ENCODE results near the gene SLC7A4.
A peak's percentile ranks its signal among the peaks of the same experiment; 100 is the strongest.
"Not testable (repeated sequence)": the region's sequence is repeated elsewhere in the genome, so short reads cannot be mapped to it uniquely, and the experiment has no call there.

Gene SLC7A4

GRCh38 chr22:21039158-21039557, 6.8 kb upstream of the SLC7A4 start:
- H3K9me3 Mint-ChIP-seq, H3K27ac Mint-ChIP-seq, H3K4me3 Mint-ChIP-seq, H3K36me3 Mint-ChIP-seq: not testable (repeated sequence)
- Mint-ChIP-seq H3K4me1 (peaks cover 14% of the 10 kb centered on the region), H3K27me3 (peaks cover 55% of the 10 kb centered on the region)
- DNase-seq = peak; percentile 5
- CTCF ChIA-PET = interaction anchor here (1.0 kb wide), 1 partner anchor 17 kb away, joined by 3 read pairs; no protein-coding TSS in a partner anchor

- H3K27ac Mint-ChIP-seq = no peak overlapping the region
- peaks cover 55% of the 10 kb centered on the region for H3K27me3 Mint-ChIP-seq
- CTCF ChIA-PET = no interaction called here
- no peak overlapping the region for H3K4me3 Mint-ChIP-seq
- DNase-seq = no peak
- H3K36me3 Mint-ChIP-seq = no peaks in the 10 kb centered on the region
- peaks cover 6% of the 10 kb centered on the region for H3K4me1 Mint-ChIP-seq
- no peaks in the 10 kb centered on the region for H3K9me3 Mint-ChIP-seq
These were observed 6.0 kb upstream of the SLC7A4 start for GRCh38 chr22:21038405-21038804.

DNA sequence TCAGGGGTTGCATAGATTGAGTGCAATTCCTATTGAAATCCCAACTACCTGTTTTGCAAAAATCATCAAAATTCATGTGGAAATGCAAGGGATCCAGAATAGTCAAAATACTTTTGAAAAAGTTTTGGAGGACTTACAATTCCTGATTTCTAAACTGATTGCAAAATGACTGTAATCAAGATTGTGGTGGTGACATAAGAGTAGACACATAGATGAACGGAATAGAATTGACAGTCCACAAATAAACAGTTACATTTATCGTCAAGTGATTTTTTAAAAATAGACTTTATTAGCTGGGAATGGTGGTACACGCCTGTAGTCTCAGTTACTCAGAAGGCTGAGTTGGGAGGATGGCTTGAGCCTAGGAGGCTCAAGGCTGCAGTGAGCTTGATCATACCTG, 2.6 kb upstream of the SLC7A4 start:
- Mint-ChIP-seq H3K27me3 (peaks cover 73% of the 10 kb centered on the region), H3K27ac (no peak overlapping the region), H3K9me3 (no peaks in the 10 kb centered on the region), H3K4me3 (no peak overlapping the region), H3K4me1 (no peaks in the 10 kb centered on the region), H3K36me3 (no peaks in the 10 kb centered on the region)
- DNase-seq = no peak
- CTCF ChIA-PET = no interaction called here

DNA sequence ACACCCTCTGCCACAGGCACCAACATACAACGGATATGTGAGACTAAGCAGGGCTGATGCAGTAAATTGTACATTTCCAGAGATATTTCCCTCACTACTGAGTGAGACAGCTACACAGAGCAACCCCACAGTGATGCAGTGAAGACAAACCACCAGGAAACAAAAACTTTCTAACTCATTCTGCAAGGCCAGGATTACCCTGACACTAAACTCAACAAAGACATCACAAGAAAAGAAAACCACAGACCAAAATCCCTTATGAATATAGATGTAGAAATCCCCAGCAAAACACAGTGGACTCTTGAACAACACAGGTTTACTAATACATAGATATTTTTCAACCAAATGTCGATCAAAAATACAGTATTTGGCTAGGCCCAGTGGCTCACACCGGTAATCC, 1.5 kb upstream of the SLC7A4 start:
- peaks cover 84% of the 10 kb centered on the region for H3K27me3 Mint-ChIP-seq
- no peak overlapping the region for H3K4me3 Mint-ChIP-seq
- no peaks in the 10 kb centered on the region for H3K36me3 Mint-ChIP-seq
- CTCF ChIA-PET = no interaction called here
- no peak for DNase-seq
- no peaks in the 10 kb centered on the region for H3K9me3 Mint-ChIP-seq
- no peaks in the 10 kb centered on the region for H3K4me1 Mint-ChIP-seq
- H3K27ac Mint-ChIP-seq = no peak overlapping the region

- H3K4me1 Mint-ChIP-seq = no peaks in the 10 kb centered on the region
- H3K27ac Mint-ChIP-seq = no peak overlapping the region
- no peak overlapping the region for H3K4me3 Mint-ChIP-seq
- H3K27me3 Mint-ChIP-seq = peaks cover 79% of the 10 kb centered on the region
- CTCF ChIA-PET = interaction anchor here (1.6 kb wide), 1 partner anchor 13 kb away, joined by 5 read pairs; no protein-coding TSS in a partner anchor
- no peak for DNase-seq
- H3K36me3 Mint-ChIP-seq = no peaks in the 10 kb centered on the region
- no peaks in the 10 kb centered on the region for H3K9me3 Mint-ChIP-seq
These were observed 717 bp upstream of the SLC7A4 start for GRCh38 chr22:21032868-21033688.

GRCh38 chr22:21031545-21032036, 770 bp downstream of the SLC7A4 start:
- CTCF ChIA-PET = no interaction called here

DNA sequence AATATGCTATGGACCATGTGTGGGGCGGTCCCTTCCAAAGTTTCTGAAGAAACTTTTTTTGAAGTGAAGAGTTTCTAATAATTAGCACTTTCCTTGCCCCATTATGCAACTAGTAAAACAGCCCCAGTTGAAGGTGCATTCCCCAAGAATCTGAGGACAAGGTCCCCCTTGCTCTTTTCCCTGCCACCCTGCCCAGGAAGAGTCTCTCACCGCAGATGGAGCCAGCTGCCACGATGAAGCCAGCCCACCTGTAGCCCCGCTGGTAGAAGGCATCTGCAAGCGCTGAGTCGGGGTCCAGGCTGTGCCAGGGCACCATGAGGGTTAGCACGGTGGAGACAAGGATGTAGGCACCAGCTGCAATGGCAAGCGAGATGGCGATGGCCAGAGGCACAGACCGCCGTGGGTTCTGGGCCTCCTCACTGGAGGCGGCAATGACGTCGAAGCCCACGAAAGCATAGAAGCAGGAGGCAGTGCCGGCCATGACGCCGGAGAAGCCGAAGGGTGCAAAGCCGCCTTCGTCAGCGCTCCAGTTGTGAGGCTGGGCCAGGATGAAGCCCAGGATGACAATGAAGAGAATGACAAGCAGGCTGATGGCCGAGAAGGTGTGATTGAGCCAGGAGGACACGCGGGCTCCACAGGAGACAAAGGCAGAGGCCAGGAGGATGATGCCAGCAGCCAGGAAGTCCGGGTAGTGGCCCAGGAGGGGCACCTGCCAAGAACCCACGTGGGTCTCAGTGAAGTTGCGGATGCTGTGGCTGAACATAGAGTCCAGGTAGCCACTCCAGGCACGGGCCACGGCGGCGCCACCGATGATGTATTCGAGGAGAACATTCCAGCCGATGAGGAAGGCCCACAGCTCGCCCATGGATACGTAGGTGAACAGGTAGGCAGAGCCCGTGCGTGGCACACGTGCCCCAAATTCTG, 1.5 kb downstream of the SLC7A4 start:
- Mint-ChIP-seq H3K4me3 (no peak overlapping the region), H3K27ac (no peak overlapping the region)

More at GRCh38 chr22:21031545-21032036, 770 bp downstream of the SLC7A4 start:
- Mint-ChIP-seq H3K27me3 (peaks cover 66% of the 10 kb centered on the region), H3K4me3 (no peak overlapping the region), H3K9me3 (no peaks in the 10 kb centered on the region), H3K4me1 (no peaks in the 10 kb centered on the region), H3K36me3 (no peaks in the 10 kb centered on the region), H3K27ac (no peak overlapping the region)
- no peak for DNase-seq

GRCh38 chr22:21030032-21030431, 2.3 kb downstream of the SLC7A4 start:
- Mint-ChIP-seq H3K9me3 (no peaks in the 10 kb centered on the region), H3K36me3 (no peaks in the 10 kb centered on the region), H3K4me1 (peaks cover 11% of the 10 kb centered on the region), H3K27ac (no peak overlapping the region), H3K4me3 (no peak overlapping the region), H3K27me3 (peaks cover 64% of the 10 kb centered on the region)
- DNase-seq = no peak
- CTCF ChIA-PET = no interaction called here

More for the DNA sequence above, 1.5 kb downstream of the SLC7A4 start:
- peaks cover 64% of the 10 kb centered on the region for H3K27me3 Mint-ChIP-seq
- no peaks in the 10 kb centered on the region for H3K9me3 Mint-ChIP-seq
- CTCF ChIA-PET = no interaction called here
- no peaks in the 10 kb centered on the region for H3K36me3 Mint-ChIP-seq
- peaks cover 3% of the 10 kb centered on the region for H3K4me1 Mint-ChIP-seq
- no peak for DNase-seq

GRCh38 chr22:21029486-21030025, 2.8 kb downstream of the SLC7A4 start:
- Mint-ChIP-seq H3K36me3 (no peaks in the 10 kb centered on the region), H3K9me3 (no peaks in the 10 kb centered on the region), H3K27ac (no peak overlapping the region), H3K4me1 (peaks cover 14% of the 10 kb centered on the region), H3K4me3 (no peak overlapping the region), H3K27me3 (peaks cover 61% of the 10 kb centered on the region)
- CTCF ChIA-PET = no interaction called here
- DNase-seq = no peak

DNA sequence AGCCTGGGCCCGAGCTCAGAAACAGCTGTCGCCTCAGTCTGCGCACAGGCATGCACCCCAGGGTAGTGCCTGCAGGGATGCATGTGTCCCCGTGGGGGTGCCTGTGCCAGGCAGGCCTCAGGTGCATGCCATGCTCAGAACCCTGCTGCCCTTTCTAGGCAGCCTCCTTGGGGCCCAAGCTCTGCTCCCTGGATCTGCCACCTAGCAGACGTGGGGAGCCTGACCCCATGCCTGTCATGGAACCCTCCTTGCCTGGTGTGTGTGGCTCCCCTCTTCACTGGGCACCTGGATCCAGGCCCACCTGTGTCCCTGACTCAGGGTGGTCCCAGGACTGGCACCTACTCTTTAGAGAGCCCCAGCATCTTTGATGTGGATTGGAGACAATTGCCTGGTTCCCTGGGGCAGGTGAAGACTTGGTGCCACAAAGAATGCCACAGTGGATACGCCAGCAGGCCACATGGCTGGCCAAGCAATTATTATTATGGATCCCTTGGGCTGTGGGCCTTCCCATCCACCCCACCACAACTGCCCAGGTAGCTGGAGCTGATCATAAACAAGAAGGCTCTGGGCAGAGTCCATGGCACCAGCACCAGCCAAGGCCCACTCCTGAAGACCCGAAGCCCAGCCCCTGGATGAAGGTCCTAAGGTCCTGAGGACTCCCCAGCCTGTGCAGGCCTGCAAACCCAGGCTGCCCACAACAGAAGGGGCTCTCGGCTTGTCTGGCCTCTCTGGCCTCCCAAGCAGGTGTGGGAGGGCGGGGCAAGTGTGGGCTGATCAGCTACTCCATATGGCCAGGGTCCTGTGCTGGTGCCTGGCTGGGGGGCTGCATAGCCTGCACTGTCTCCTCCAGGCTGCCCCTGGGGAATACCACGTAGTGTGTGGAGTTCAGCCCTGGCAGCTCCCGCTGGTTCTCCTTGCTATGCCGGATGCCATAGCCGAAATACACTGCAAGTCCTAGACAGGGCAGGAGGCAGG, 3.8 kb downstream of the SLC7A4 start:
- Mint-ChIP-seq H3K27ac (no peak overlapping the region), H3K4me3 (no peak overlapping the region), H3K36me3 (no peaks in the 10 kb centered on the region), H3K9me3 (no peaks in the 10 kb centered on the region), H3K4me1 (peaks cover 17% of the 10 kb centered on the region), H3K27me3 (peaks cover 52% of the 10 kb centered on the region)
- no peak for DNase-seq
- CTCF ChIA-PET = no interaction called here

- Mint-ChIP-seq H3K4me3 (no peak overlapping the region), H3K36me3 (no peaks in the 10 kb centered on the region), H3K27me3 (peaks cover 45% of the 10 kb centered on the region), H3K27ac (no peak overlapping the region), H3K4me1 (peaks cover 17% of the 10 kb centered on the region), H3K9me3 (no peaks in the 10 kb centered on the region)
- DNase-seq = no peak
- CTCF ChIA-PET = no interaction called here
These were observed 5.3 kb downstream of the SLC7A4 start for GRCh38 chr22:21026783-21027692.

DNA sequence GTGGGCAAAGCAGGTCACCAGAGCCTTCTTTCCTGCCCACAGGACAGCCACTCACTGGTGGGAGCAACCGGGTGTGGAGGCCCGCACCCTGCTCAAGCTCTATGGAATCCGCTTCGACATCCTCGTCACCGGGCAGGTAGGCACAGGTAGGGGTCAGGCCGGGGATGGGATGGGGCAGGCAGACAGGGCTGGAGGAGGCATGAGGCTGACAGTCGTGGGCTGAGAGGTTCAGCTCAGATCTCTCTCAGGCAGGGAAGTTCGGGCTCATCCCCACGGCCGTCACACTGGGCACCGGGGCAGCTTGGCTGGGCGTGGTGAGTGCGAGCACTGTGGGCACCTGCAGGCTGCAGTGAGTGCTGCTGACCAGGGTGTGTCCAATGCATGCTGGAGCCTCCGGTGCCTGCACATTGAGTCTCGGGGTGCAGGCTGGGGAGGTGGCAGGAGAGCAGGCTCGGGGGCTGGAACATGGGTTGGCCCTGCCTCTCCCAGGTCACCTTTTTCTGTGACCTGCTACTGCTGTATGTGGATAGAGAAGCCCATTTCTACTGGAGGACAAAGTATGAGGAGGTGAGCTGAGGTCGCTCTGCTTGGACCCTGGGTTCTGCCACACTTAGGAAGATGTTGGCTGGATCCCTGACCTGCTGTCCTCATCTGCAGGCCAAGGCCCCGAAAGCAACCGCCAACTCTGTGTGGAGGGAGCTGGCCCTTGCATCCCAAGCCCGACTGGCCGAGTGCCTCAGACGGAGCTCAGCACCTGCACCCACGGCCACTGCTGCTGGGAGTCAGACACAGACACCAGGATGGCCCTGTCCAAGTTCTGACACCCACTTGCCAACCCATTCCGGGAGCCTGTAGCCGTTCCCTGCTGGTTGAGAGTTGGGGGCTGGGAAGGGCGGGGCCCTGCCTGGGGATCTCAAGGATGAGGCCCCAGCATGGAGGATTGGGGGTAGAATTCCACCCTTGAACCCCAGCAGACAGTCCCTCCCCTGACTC, 6.3 kb downstream of the SLC7A4 start:
- H3K4me3 Mint-ChIP-seq = no peak overlapping the region
- CTCF ChIA-PET = no interaction called here

More for the DNA sequence above, 6.3 kb downstream of the SLC7A4 start:
- Mint-ChIP-seq H3K36me3 (no peaks in the 10 kb centered on the region), H3K27me3 (peaks cover 44% of the 10 kb centered on the region), H3K9me3 (no peaks in the 10 kb centered on the region), H3K27ac (peak overlapping the region; percentile 6), H3K4me1 (peaks cover 17% of the 10 kb centered on the region)
- no peak for DNase-seq
